ENCODE measurements around the gene PDLIM5.

Gene PDLIM5

GRCh38 chr4:94523617-94524016, 71.9 kb downstream of the PDLIM5 start:
- no peak for DNase-seq (ENCODE audit: low read depth in 2 of 2, low spot score in 1 of 2)

- no peak for DNase-seq (ENCODE audit: low read depth in 2 of 2, low spot score in 1 of 2)
Observed at GRCh38 chr4:94525993-94526728, 74.4 kb downstream of the PDLIM5 start.

DNA sequence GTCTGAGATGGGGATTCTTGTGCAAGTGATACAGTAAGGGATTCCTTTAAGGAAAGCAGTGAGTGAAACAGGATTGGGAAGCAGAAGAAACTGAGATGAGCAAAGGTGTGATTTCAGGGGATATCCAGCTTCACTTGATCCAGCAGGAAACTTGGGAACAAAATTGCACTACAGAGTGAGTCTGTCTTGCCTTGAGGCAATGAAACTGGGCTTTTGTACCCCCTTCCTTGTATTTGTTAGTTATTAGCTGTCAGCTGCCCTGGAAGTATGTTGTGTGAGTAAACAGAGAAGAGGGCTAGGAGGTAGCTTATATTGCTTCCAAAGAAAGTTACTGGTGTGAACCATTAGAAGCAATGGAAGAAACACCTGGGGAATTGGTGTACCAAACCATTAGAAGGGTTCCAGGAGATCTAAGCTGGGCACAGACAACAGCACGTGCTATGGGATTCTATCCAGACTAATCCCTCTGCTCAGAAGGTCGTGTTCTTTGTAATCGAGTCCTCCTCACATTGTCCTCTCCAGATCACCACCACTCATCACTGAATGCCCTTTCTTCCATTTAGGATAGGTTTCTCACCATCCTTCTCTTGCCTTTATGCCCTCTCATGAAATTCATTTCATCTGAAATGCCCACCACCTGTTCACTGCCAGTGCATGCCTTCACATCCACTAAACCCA, 76.0 kb downstream of the PDLIM5 start:
- no peak for DNase-seq (ENCODE audit: low read depth in 2 of 2, low spot score in 1 of 2)

GRCh38 chr4:94528792-94529451, 77.2 kb downstream of the PDLIM5 start:
- no peak for DNase-seq (ENCODE audit: low read depth in 2 of 2, low spot score in 1 of 2)

- no peak for DNase-seq (ENCODE audit: low read depth in 2 of 2, low spot score in 1 of 2)
Observed at GRCh38 chr4:94530073-94530472, 78.3 kb downstream of the PDLIM5 start.

DNA sequence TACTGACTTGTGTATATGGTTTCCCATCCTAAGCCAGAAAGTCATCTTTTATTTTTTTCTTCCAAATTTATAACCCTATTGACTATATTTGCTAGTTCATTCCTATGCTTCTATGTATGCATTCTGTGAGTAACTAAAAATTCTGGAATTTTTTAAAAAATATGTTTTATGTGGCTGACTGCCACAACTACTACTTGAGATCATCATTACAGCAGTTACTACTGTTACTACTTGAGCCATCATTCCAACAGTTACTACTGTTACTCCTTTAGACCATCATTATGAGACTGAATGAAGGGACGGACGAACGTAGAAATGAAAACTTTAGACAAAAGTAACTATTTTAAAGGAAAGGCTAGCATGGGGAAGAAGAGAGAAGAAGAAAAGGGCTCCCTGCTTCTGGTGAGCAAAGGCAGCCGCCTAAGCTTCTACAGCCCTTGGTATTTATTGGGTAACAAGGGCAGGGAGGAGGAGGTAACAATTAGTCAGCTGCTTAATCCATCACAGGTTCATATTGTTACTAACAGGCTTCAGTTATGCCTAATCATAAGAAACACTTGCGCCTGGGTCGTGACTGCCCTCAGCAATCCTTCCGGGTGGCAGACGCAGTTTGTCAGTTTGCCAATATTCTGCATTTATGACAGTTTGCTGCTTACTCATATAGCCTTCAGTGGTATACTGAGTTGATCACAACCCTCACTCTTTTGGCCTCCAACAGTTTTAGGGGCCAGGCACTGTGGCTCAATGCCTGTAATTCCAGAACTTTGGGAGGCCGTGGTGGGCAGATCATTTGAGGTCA, 80.4 kb downstream of the PDLIM5 start:
- no peak for DNase-seq (ENCODE audit: low read depth in 2 of 2, low spot score in 1 of 2)

- no peak for DNase-seq (ENCODE audit: low read depth in 2 of 2, low spot score in 1 of 2)
Observed at GRCh38 chr4:94533405-94534223, 81.9 kb downstream of the PDLIM5 start.

DNA sequence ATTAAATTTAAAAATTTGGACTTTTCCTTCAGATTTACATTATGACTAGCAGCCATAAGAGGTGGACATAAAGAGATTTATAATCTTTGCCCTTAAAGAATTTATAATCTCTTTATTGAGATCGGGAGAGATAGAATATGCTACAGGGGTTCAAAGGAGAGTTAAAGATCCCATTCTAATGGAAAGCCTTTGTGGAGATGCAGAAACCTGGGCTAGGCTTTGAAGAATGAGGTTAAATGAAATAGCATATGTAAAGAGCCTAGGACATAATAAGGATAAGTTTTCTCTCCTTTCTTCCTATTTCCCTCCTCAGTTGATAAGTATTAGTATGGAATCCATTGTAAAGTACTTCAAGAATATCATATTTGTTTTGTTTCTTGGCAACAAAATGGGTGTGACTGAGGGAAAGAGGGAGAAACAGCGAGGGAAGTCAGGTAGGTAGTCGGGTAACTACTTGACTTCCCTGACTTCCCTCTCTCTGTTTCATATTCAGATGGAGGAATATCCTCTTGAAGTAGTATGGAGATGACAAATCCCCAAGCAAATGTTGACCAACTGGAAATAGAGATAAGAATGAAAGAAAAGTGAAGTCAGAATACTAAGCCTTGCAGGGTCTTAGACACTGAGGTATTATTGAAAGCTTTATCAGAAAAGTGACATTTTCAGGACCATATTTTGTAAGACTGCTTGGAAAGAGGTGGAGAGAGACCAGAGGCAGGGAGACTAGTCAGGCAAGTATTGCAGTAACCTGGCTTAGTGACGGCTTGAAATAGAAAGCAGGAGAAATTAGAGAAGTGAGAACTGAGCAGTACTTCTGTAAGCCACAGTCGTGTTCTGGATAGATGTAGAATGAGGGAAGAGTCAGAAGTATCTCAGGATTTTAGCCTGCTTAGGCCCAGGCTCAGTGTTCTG, 82.9 kb downstream of the PDLIM5 start:
- no peak for DNase-seq (ENCODE audit: low read depth in 2 of 2, low spot score in 1 of 2)

GRCh38 chr4:94536049-94536448, 84.3 kb downstream of the PDLIM5 start:
- DNase-seq (ENCODE audit: low read depth in 2 of 2, low spot score in 1 of 2): no peak

DNA sequence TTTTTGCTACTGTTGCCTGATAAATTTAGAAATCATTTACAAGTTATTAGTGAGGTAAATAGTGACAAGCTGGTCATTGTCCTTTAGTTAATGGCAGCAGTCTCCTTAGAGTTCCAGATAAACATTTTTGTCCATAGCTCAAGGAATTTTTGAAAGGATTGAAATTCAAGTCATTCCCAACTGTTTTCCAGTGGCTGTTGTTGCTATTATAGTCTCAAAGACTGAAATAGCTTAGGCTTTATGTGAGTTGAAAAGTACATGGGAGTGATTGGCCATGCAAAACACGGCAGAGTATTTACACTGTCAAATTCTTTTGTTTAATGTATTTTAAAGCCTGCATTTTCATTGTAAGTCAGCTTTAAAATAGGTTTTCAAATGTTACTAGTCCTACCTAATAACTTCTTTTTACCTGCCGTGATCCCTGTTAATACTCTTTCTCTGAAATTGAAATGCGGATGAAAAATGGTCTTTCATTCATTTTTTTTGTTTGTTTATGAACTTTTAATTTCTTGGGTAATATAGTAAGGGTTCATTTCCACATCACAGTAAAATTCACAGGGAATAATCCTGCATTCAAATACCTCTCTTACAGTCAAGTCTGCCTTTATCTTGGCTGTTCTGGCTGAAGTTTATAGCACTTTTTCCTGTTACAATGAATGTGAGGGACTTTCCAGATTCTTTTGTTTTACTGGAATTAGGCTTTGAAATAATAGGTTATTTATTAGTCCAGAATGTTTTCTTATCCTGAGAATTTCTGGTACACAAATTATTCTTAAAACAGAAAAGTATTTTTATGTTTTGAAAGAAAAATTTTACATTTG, 85.1 kb downstream of the PDLIM5 start:
- no peak for DNase-seq (ENCODE audit: low read depth in 2 of 2, low spot score in 1 of 2)

DNA sequence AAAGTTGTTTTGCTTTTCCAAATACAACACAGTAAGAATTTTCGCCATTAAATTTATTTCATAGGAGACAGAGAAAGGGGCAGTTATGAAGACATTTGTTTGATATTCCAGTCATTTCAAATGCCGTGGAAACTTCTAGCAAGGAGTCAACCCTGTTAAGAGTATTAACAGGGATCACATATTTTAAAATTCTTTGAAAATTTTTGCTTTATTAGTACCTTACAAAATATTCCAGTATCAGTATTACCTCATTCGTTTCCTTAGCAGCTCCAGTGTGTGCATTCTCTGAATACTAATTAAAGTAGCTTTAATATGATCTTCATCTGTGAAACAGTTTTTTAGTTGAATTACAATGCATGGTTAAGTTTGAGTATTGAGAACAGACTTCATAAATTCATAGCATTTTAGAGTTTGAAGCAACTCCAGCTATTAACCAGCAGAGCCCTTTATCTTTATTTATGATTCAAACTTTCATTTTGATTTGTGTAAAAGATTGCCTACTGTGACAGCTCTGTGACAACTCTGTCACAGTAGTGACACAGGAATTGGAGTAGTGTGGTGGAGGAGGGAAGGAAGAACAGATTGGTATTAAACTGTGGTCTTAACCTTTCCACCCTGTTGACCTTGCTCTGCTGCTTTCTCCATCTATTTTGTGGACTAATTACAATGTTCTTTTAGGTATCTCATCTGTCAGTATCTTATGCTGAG, 86.3 kb downstream of the PDLIM5 start:
- DNase-seq (ENCODE audit: low read depth in 2 of 2, low spot score in 1 of 2): no peak

GRCh38 chr4:94540476-94540875, 88.7 kb downstream of the PDLIM5 start:
- no peak for DNase-seq (ENCODE audit: low read depth in 2 of 2, low spot score in 1 of 2)

DNA sequence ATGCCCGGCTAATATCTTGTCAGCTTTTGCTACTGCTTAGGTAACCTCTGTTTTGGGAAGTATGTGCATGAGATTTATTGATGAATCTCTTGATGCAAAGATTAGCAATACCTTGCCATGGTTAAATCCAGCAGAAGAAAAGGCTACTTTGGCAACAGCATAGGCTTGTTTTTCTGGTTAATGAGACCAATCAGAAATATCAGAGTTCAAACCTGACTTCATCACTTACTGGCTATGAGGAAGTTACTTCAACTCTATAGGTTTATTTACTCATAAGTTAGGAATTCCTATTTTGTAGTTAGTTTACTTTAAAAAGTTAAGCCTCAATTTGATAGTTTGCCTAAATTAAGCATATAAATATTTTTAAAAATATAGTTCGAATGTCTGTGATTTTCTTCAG, 93.1 kb downstream of the PDLIM5 start:
- DNase-seq (ENCODE audit: low read depth in 2 of 2, low spot score in 1 of 2): no peak

- DNase-seq (ENCODE audit: low read depth in 2 of 2, low spot score in 1 of 2): no peak
Observed at GRCh38 chr4:94545296-94545695, 93.6 kb downstream of the PDLIM5 start.

DNA sequence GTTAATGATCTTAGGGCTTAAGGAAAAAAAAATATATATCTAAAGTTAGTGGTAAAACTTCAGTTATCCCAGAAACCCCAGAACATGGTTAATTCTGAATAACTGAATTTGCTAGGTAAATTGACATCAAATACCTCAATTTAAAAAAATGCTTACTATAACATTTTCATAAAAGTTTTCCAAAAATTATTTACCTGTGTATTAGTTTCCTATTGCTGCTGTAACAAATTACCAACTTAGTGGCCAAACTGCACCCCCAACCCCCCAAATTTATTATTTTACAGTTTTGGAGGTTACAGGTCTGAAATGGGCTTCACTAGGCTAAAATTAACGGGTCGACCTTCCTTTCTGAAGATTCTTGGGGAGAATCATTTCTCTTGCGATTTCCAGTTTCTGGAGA, 95.2 kb downstream of the PDLIM5 start:
- no peak for DNase-seq (ENCODE audit: low read depth in 2 of 2, low spot score in 1 of 2)

GRCh38 chr4:94548571-94548970, 96.8 kb downstream of the PDLIM5 start:
- no peak for DNase-seq (ENCODE audit: low read depth in 2 of 2, low spot score in 1 of 2)

- DNase-seq (ENCODE audit: low read depth in 2 of 2, low spot score in 1 of 2): no peak
Observed at GRCh38 chr4:94550352-94550751, 98.6 kb downstream of the PDLIM5 start.

DNA sequence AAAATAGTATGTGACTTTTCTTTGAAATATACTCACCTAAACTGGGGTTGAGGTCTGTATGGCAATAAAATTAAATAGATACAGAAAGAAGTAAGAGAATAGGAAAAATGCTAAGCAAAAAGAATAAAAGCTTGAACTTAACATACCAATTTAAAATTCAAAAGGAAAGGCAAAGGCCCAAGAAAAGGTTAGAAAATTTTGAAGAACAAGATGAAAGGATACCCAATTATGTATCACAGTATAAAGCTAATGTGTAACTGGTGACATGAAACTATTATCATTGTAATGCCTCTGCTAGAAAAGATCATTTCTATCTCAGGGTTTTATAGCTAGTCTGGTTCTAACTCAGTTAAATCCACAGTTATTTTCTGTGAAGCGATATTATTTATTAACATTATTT, 99.1 kb downstream of the PDLIM5 start:
- DNase-seq (ENCODE audit: low read depth in 2 of 2, low spot score in 1 of 2): no peak
